Lower leg skin (tissue), 4 donors: Measurements from ENCODE around the gene HDAC1. TPM values are rescaled to one million over a fixed set of nuclear protein-coding genes. Genes with fewer than 3 reads are reported as not detected.
A peak's percentile ranks its signal among the peaks of the same experiment; 100 is the strongest.

Source experiments
- DNase-seq, 2 donors: peaks; one replicate each; pipeline ENCODE4 v3.0.0-alpha.2; 2019; ENCODE audit warnings: low spot score in 2 of 2
- H3K4me3 ChIP-seq: fragments of 200-600 bp; sonication (generic); 2 replicates; pipeline ENCODE4 v1.5.1; 2017; ENCODE audit warnings: mild to moderate bottlenecking, low read depth; ENCODE audit not compliant: poor library complexity, severe bottlenecking
- CTCF ChIP-seq, 3 donors: fragments of 450-650 bp; IDR thresholded peaks; one replicate each; pipeline ENCODE4 v1.5.1; 2016; ENCODE audit warnings: antibody characterized with exemption in 3 of 3, mild to moderate bottlenecking in 3 of 3, moderate library complexity in 2 of 3
- POLR2A ChIP-seq, 2 donors: fragments of 450-650 bp; IDR thresholded peaks; one replicate each; pipeline ENCODE4 v1.6.1; 2016 to 2017; ENCODE audit warnings: antibody characterized with exemption in 2 of 2, mild to moderate bottlenecking in 1 of 2, moderate library complexity in 1 of 2
- WGBS, 2 donors: methylation state at CpG; one replicate each; pipeline ENCODE4 v1.1.5; 2018; 5-methylcytosine and 5-hydroxymethylcytosine counted together
- intact Hi-C: fragments of 100-400 bp; cut with DNase I; formaldehyde crosslinking; loops from one replicate; pipeline ENCODE4 v1.15.0; 2023; ENCODE audit warnings: low total_unique reads
- total RNA-seq, 4 donors: library from RNA; depleted of rRNA; stranded (reverse); fragments of >200 nt; gene quantifications; one replicate each; pipeline ENCODE4 v1.1.0, GENCODE V29; 2016

Gene HDAC1
- total RNA-seq = 10 to 100 TPM; 45.7 to 53.9 (median 47.9) TPM

DNA sequence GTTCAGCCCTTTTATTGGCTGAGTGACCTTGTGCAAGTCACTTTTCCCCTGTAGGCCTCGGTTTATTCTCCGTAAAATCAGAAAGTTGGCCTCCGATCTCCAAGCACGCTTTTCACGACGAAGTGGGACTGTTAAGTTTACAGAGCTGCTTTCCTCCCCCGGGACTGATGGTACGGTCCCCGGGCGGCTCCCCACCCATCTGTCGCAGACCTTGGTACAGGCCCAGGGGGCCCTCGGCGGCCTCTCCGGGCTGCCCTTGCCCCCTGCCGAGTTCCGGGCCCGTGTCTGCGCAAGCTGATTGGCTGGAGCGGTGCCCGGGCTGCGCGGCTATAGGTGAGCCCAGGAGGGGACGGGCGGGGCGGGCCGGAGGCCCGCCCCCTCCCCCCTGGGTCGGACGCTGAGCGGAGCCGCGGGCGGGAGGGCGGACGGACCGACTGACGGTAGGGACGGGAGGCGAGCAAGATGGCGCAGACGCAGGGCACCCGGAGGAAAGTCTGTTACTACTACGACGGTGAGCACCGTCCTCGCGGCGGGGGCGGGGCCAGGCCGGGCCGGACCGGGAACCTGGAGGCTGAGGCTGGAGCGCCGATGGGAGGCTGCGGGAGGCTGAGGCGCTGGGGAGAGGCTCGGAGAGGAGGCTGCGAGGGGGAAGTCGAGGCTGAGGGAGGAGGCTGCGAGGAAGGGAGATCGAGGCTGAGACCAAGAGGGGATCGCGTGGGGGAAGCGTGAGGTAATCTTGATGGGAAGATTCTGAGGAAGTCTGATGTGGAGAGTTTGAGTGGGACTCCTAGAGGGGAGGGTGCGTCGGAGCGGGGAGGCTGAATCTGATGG is at the start of gene HDAC1:
Gene HDAC1 (plus strand): TSS at position 376 of the 831 bp plus-strand sequence. CDS start 87 bp downstream, at position 463.
- intact Hi-C loops = no loop called here
- WGBS, 2 donors = 0 to 1% methylated on average over 35 to 58 of the region's 67 CpGs
- H3K4me3 ChIP-seq = peak within 1 kb of the TSS; percentile 69
- peak; percentile 91 to 99 for DNase-seq
- TF ChIP-seq CTCF (IDR thresholded peaks at IDR 0.05) = no peak
- TF ChIP-seq POLR2A (IDR thresholded peaks at IDR 0.05) = no peak

DNA sequence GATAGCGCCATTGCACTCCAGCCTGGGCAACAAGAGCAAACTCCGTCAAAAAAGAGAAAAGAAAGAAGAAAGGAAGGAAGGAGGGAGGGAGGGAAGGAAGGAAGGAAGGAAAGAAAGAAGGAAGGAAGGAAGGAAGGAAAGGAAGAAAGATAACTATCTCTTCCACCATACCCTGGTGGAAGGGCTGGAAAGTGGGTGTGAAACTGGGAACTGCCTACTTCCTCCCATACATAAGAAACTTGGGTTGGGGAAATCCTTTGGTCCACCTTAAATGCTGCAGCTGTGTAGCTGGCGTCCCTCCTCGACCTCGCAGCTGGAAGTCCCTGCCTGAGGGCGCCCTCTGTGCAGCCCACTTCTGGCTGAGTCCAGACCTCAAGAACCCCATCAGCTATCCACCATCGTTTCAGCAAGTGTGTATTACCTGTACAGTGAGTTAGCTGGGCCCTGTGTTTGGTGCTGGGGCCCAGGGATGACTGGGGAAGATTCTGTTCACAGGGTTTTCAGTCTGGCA is 49.5 kb upstream of the HDAC1 start:
- intact Hi-C loops = no loop called here
- DNase-seq = no peak
- 29% methylated on average over 7 of the region's 7 CpGs for WGBS, 2 donors
- no peak overlapping the region for H3K4me3 ChIP-seq
- TF ChIP-seq POLR2A (IDR thresholded peaks at IDR 0.05) (no peak), CTCF (IDR thresholded peaks at IDR 0.05) (no peak)

- 32 to 39% methylated on average over 3 of the region's 3 CpGs for WGBS, 2 donors
- intact Hi-C loops = no loop called here
- TF ChIP-seq CTCF (IDR thresholded peaks at IDR 0.05) = no peak
- no peak for TF ChIP-seq POLR2A (IDR thresholded peaks at IDR 0.05)
- DNase-seq = peak in 1 of 2 donors; percentile 51
- no peak within 1 kb of the TSS for H3K4me3 ChIP-seq
Observed at GRCh38 chr1:32246888-32247273, 45.0 kb upstream of the HDAC1 start, which contains the start of gene FAM167B. Gene FAM167B, plus strand, starts transcription at chr1:32247222. Its CDS starts 200 bp downstream, at chr1:32247422.

DNA sequence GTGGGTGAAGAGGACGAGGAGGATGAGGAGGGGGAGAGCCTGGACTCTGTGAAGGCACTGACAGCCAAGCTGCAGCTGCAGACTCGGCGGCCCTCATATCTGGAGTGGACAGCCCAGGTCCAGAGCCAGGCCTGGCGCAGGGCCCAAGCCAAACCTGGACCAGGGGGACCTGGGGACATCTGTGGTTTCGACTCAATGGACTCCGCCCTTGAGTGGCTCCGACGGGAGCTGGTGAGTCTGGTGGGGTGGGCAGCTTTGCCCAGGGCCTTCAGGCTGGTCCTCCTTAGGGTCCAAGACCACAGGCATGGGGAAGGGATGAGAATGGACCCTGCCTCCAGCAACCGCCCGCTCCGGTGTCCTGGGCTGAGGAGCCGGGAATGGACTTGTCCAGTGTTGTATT is 44.4 kb upstream of the HDAC1 start:
- 81 to 85% methylated on average over 12 of the region's 12 CpGs for WGBS, 2 donors
- intact Hi-C loops = no loop called here
- no peak overlapping the region for H3K4me3 ChIP-seq
- TF ChIP-seq POLR2A (IDR thresholded peaks at IDR 0.05) (no peak), CTCF (IDR thresholded peaks at IDR 0.05) (no peak)
- DNase-seq = no peak

- DNase-seq = peak; percentile 69 to 95
- H3K4me3 ChIP-seq = no peak overlapping the region
- intact Hi-C loops = no loop called here
- no peak for TF ChIP-seq POLR2A (IDR thresholded peaks at IDR 0.05)
- TF ChIP-seq CTCF (IDR thresholded peaks at IDR 0.05) = peak in 1 of 3 donors; percentile 62
- WGBS, 2 donors = 11 to 13% methylated on average over 14 to 28 of the region's 31 CpGs
Observed at GRCh38 chr1:32247983-32248889, 43.6 kb upstream of the HDAC1 start.
